Endothelial cell (in vitro differentiated cells): ENCODE data around the gene THAP8. TPM values are rescaled to one million over a fixed set of nuclear protein-coding genes. Genes with fewer than 3 reads are reported as not detected.

Experiments
- DNase-seq: peaks from one replicate; pipeline ENCODE4 v3.0.0; 2021; ENCODE audit warnings: low spot score
- H3K27ac Mint-ChIP-seq: one replicate; pipeline ENCODE4 v1.8.0; 2021; ENCODE audit warnings: mixed read lengths, inconsistent platforms; ENCODE audit not compliant: unreplicated experiment
- H3K27me3 Mint-ChIP-seq: one replicate; pipeline ENCODE4 v1.8.0; 2021; ENCODE audit warnings: mild to moderate bottlenecking, moderate library complexity, mixed read lengths, inconsistent platforms; ENCODE audit not compliant: unreplicated experiment
- H3K36me3 Mint-ChIP-seq: one replicate; pipeline ENCODE4 v1.8.0; 2021; ENCODE audit warnings: mild to moderate bottlenecking, low read depth, mixed read lengths, inconsistent platforms; ENCODE audit not compliant: unreplicated experiment
- H3K4me1 Mint-ChIP-seq: one replicate; pipeline ENCODE4 v1.8.0; 2021; ENCODE audit warnings: mild to moderate bottlenecking, mixed read lengths, inconsistent platforms; ENCODE audit not compliant: unreplicated experiment
- H3K4me3 Mint-ChIP-seq: one replicate; pipeline ENCODE4 v1.8.0; 2021; ENCODE audit warnings: mild to moderate bottlenecking, mixed read lengths, inconsistent platforms; ENCODE audit not compliant: unreplicated experiment
- H3K9me3 Mint-ChIP-seq: one replicate; pipeline ENCODE4 v1.8.0; 2021; ENCODE audit warnings: mixed read lengths, inconsistent platforms; ENCODE audit not compliant: unreplicated experiment
- CTCF ChIP-seq: fragments of 200-600 bp; sonication (generic); IDR thresholded peaks from one replicate; pipeline ENCODE4 v1.5.0; 2021; ENCODE audit warnings: antibody characterized with exemption; ENCODE audit not compliant: unreplicated experiment
- long read RNA-seq: library from polyadenylated mRNA; unstranded; transcript quantifications from one replicate; pipeline ENCODE4 v2.0.0, GENCODE V29; 2020; ENCODE audit not compliant: unreplicated experiment
- total RNA-seq: library from RNA; stranded (reverse); fragmentation: NEBNext Ultra II Directional; extraction: Animal tissue kit (Norgen Biotek cat#: 25700); gene quantifications from one replicate; pipeline ENCODE4 v1.2.1, GENCODE V29; 2021; ENCODE audit not compliant: unreplicated experiment

The THAP8 gene
- 6.7 TPM for total RNA-seq
- long read RNA-seq, transcript THAP8-201 (4 exons, 1,825 nt) = major isoform, 11 of 18 reads
- long read RNA-seq, partial matches to known transcripts = 2 of 18 reads
- long read RNA-seq, other reads (novel, unspliced or antisense) = 4 of 18 reads

GRCh38 chr19:36054119-36054732 is at the start of gene THAP8:
THAP8 (minus strand) TSS chr19:36054285; CDS start chr19:36054217, 68 bp downstream.
- DNase-seq = peak; percentile 97
- no peaks in the 10 kb centered on the region for H3K9me3 Mint-ChIP-seq
- TF ChIP-seq CTCF = no peak
- peaks cover 11% of the 10 kb centered on the region for H3K27me3 Mint-ChIP-seq
- peak within 1 kb of the TSS; percentile 85 for H3K27ac Mint-ChIP-seq
- peaks cover 11% of the 10 kb centered on the region for H3K36me3 Mint-ChIP-seq
- peaks cover 19% of the 10 kb centered on the region for H3K4me1 Mint-ChIP-seq
- H3K4me3 Mint-ChIP-seq = peak within 1 kb of the TSS; percentile 98

DNA sequence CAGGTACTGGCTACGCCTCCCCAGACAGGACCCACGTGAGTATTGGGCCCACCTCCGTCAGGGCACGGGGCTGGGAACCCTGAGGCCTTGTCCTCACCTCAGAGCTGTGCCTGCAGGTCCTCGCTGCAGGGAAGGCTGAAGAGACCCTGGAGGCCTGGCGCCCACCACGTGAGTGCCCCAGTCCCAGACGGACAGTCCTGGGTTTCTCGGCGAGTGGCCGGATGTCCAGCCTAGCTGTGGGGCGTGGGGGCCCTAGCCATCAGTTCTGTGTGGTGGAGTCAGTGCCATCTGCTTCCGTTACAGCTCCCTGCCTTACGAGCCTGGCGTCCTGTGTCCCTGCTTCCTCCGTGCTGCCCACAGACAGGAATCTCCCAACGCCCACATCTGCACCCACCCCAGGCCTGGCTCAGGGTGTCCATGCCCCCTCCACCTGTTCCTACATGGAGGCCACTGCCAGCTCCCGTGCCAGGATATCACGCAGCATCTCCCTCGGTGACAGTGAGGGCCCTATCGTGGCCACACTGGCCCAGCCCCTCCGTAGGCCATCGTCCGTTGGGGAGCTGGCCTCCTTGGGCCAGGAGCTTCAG is 49.0 kb upstream of the THAP8 start:
- peak overlapping the region; percentile 60 for H3K4me3 Mint-ChIP-seq
- no peak for DNase-seq
- H3K27ac Mint-ChIP-seq = no peak overlapping the region
- TF ChIP-seq CTCF = no peak
- H3K4me1 Mint-ChIP-seq = no peaks in the 10 kb centered on the region
- no peaks in the 10 kb centered on the region for H3K9me3 Mint-ChIP-seq
- H3K36me3 Mint-ChIP-seq = peaks cover 13% of the 10 kb centered on the region
- peaks cover 4% of the 10 kb centered on the region for H3K27me3 Mint-ChIP-seq

DNA sequence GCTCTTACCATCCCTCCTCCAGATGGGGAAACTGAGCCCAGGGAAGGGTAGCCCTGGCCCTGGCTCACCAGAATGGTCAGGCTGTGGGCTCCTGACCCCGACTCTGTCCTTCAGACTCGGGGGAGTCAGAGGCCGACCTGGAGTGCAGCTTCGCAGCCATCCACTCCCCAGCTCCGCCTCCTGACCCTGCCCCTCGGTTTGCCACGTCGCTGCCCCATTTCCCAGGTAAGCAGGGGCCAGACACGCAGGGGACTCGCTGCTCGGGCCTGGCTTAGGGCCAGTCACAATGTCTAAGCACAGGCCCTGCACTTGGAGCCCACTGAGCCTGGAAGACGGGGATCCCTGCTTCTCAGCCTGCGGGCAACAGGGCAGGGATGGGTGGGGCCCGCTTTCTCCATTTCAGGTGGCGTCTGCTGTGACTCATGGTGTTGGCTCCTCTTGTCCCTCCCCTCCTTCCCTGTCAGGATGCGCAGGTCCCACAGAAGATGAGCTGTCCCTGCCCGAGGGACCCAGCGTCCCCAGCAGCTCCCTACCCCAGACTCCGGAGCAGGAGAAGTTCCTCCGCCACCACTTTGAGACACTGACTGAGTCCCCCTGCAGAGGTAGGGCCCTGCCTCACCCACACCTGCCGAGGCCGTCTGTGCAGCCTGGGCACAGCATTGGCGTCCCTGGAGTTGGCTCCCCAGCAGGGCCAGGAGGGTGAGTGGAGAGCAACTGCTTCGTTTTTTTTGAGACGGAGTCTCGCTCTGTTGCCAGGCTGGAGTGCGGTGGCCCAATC is 47.7 kb upstream of the THAP8 start:
- H3K27me3 Mint-ChIP-seq = peaks cover 7% of the 10 kb centered on the region
- no peak for DNase-seq
- no peak for TF ChIP-seq CTCF
- peaks cover 13% of the 10 kb centered on the region for H3K36me3 Mint-ChIP-seq
- H3K4me1 Mint-ChIP-seq = peaks cover 2% of the 10 kb centered on the region
- H3K27ac Mint-ChIP-seq = no peak overlapping the region
- no peak overlapping the region for H3K4me3 Mint-ChIP-seq
- no peaks in the 10 kb centered on the region for H3K9me3 Mint-ChIP-seq

GRCh38 chr19:36100476-36100875 is 46.4 kb upstream of the THAP8 start:
- Mint-ChIP-seq H3K27ac (no peak overlapping the region), H3K4me3 (no peak overlapping the region), H3K36me3 (peaks cover 13% of the 10 kb centered on the region), H3K27me3 (peaks cover 9% of the 10 kb centered on the region), H3K9me3 (no peaks in the 10 kb centered on the region), H3K4me1 (peaks cover 4% of the 10 kb centered on the region)
- no peak for TF ChIP-seq CTCF
- DNase-seq = no peak
